HG03565 (cell line): ENCODE results near the gene L1TD1.
"Not testable (repeated sequence)": the region's sequence is repeated elsewhere in the genome, so short reads cannot be mapped to it uniquely, and the experiment has no call there.

Experiments used
- ATAC-seq: cut with Tn5 transposase; IDR thresholded peaks from one replicate; pipeline ENCODE4 v1.9.1; 2021; ENCODE audit warnings: mild to moderate bottlenecking, moderate library complexity; ENCODE audit not compliant: unreplicated experiment

L1TD1 gene

GRCh38 chr1:62194651-62195544, at the start of gene L1TD1:
Gene L1TD1 (plus strand): TSS chr1:62194849. CDS start chr1:62206629, 11,780 bp downstream.
- no peak for ATAC-seq

- ATAC-seq = peak; percentile 85
These were observed 34.7 kb upstream of the L1TD1 start for GRCh38 chr1:62159940-62160348.

GRCh38 chr1:62161711-62162110, 32.9 kb upstream of the L1TD1 start:
- ATAC-seq = no peak

GRCh38 chr1:62170380-62170779, 24.3 kb upstream of the L1TD1 start:
- not testable (repeated sequence) for ATAC-seq

GRCh38 chr1:62175568-62176179, 19.0 kb upstream of the L1TD1 start:
- no peak for ATAC-seq

- no peak for ATAC-seq
These were observed 17.9 kb upstream of the L1TD1 start for GRCh38 chr1:62176597-62177312.

- ATAC-seq = no peak
These were observed 17.0 kb upstream of the L1TD1 start for GRCh38 chr1:62177621-62178020.

- no peak for ATAC-seq
These were observed 16.3 kb upstream of the L1TD1 start for GRCh38 chr1:62178372-62178771.

GRCh38 chr1:62180054-62180453, 14.6 kb upstream of the L1TD1 start:
- not testable (repeated sequence) for ATAC-seq

GRCh38 chr1:62180639-62181038, 14.0 kb upstream of the L1TD1 start:
- ATAC-seq = no peak

- ATAC-seq = no peak
These were observed 13.1 kb upstream of the L1TD1 start for GRCh38 chr1:62181532-62181931.

GRCh38 chr1:62182157-62182556, 12.5 kb upstream of the L1TD1 start:
- ATAC-seq = not testable (repeated sequence)

GRCh38 chr1:62183164-62184020, 11.3 kb upstream of the L1TD1 start:
- not testable (repeated sequence) for ATAC-seq

GRCh38 chr1:62184336-62184735, 10.3 kb upstream of the L1TD1 start:
- ATAC-seq = no peak

- ATAC-seq = not testable (repeated sequence)
These were observed 9.4 kb upstream of the L1TD1 start for GRCh38 chr1:62185233-62185632.

- ATAC-seq = no peak
These were observed 9.0 kb upstream of the L1TD1 start for GRCh38 chr1:62185677-62186076.

- ATAC-seq = no peak
These were observed 7.1 kb upstream of the L1TD1 start for GRCh38 chr1:62187548-62187947.

GRCh38 chr1:62188111-62188510, 6.5 kb upstream of the L1TD1 start:
- ATAC-seq = no peak

GRCh38 chr1:62196086-62196690, 1.5 kb downstream of the L1TD1 start:
- no peak for ATAC-seq
